HG03442 (cell line): ENCODE results near the gene OR7C1.
A peak's percentile ranks its signal among the peaks of the same experiment; 100 is the strongest.
"Not testable (repeated sequence)": the region's sequence is repeated elsewhere in the genome, so short reads cannot be mapped to it uniquely, and the experiment has no call there.

ENCODE experiments used
- ATAC-seq: cut with Tn5 transposase; IDR thresholded peaks from one replicate; pipeline ENCODE4 v1.9.1; 2021; ENCODE audit warnings: mild to moderate bottlenecking, moderate library complexity; ENCODE audit not compliant: unreplicated experiment

OR7C1 gene

DNA sequence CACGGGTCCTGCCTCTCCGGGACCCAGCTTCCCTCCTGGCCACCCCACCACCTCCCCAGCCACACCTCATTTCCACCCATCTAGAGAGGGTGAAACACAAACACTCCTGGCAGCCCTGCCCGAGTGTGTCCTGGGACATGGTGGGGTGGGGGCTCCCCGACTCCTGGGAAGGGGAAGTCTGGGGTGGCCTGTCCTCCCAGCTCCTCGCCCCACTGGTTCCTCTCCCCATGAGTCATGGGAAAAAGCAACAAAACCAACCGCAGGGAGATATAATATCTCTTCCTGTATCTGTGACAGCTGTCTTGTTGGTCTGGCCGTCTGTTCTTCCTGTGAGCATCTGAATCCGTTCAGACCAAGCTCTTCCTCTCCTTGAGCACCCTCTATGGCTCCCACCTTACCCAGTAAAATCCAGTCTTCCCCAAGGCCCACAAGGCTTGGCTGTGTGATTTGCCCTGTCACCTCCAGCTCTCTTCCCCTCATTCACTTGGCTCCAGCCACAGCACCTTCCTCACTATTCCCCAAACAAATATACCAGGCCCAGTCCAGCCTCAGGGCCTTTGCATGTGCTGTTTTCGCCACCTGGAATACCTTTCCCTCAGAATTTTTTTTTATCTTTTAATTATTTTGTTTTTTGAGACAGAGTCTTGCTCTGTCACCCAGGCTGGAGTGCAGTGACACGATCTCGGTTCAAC lies 49.7 kb downstream of the OR7C1 start:
- peak; percentile 41 for ATAC-seq

DNA sequence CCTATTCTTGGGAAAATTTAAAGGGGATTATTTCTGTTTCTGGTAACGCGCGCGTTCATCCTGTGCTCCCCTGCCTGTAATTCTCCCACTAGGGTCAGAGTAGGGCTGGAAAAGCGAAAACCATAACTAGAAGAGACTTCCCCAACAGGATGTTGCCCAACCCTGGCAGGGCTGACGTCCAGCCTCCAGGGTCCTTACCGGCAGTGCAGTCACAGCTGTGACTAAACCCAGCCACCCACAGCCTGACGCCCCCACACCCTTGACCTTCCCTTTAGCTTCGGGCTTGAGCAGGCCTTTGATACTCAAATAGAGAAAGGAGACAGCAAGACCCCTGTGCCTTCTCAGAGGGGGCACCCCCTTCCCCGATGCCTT lies 50.3 kb downstream of the OR7C1 start:
- peak; percentile 63 for ATAC-seq

DNA sequence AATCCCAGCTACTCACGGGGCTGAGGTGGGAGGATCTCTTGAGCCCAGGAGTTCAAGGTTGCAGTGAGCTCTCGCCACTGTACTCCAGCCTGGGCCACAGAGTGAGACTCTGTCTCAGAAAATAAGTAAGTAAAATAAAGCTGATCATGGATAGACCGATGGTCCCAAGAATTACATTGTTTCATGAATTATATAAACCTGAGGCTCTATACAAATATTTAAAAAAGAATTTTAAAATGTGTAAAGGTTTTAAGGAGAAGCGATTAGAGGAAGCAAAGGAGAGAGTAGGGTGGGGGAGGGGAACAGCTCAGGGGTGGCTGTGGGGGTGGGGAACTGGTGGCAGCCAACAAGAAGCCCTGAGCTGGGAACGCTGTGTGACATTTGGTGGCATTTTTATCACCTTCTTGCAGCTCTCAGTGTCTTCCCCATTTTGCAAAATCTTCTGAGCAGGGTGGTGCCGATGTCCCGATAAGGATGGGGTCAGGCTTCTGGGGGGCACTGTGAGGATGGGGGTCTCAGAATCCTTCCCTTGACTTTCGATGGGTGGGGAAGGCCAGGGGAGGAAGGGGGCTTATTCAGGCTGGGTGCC lies 51.5 kb downstream of the OR7C1 start:
- ATAC-seq = not testable (repeated sequence)

DNA sequence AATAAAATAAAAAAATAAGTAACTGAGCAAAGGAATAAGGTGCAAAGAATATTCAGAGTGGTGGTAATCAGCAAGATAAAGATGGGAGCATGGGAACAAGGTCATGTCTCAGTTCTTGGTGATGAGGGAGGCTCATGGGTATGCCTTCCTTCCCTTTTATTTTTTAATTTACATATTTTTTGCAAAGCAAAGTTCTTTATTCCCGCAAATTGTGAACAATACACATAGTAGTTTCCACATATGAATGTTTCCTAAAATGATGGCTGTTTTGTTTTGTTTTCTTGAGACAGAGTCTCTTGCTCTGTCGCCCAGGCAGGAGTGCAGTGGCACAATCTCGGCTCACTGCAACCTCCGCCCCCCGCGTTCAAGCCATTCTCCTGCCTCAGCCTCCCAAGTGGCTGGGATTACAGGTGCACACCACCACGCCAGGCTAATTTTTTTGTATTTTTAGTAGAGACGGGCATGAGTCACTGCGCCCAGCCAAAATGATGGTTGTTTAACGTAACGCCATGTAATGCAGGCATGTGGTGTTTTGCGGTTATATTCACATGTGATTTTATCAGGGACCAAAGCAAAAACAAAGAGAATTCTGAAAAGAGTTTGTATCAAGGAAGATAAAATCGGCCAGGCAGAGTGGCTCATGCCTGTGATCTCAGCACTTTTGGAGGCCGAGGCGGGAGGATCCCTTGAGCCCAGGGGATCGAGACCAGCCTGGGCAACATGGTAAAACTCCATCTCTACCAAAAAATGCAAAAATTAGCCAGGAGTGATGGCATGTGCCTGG lies 52.2 kb downstream of the OR7C1 start:
- no peak for ATAC-seq

DNA sequence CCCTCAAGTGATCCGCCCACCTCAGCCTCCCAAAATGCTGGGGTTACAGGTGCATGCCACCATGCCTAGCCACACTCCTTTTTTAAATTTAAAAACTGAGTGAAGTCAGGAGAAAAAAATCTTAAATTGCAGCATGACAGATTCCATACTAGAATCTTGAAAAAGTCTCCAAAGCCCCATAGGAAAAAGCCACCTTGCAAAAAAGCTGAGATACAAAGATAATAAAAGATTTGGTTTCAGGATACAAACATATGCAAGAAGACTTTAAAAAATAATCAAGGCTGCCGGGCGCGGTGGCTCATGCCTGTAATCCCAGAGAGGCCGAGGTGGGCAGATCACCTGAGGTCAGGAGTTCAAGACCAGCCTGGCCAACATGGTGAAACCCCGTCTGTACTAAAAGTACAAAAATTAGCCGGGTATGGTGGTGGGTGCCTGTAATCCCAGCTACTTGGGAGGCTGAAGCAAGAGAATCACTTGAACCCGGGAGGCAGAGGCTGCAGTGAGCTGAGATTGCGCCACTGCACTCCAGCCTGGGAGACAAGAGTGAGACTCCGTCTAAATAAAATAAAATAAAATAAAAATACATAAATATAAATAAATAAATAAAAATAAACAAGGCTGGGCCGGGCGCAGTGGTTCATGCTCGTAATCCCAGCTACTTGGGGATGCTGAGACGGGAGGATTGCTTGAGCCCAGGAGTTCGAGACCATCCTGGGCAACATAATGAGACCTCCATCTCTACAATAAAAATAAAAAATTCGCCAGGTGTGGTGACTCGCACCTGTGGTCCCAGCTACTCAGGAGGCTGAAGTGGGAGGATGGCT lies 53.1 kb downstream of the OR7C1 start:
- not testable (repeated sequence) for ATAC-seq

DNA sequence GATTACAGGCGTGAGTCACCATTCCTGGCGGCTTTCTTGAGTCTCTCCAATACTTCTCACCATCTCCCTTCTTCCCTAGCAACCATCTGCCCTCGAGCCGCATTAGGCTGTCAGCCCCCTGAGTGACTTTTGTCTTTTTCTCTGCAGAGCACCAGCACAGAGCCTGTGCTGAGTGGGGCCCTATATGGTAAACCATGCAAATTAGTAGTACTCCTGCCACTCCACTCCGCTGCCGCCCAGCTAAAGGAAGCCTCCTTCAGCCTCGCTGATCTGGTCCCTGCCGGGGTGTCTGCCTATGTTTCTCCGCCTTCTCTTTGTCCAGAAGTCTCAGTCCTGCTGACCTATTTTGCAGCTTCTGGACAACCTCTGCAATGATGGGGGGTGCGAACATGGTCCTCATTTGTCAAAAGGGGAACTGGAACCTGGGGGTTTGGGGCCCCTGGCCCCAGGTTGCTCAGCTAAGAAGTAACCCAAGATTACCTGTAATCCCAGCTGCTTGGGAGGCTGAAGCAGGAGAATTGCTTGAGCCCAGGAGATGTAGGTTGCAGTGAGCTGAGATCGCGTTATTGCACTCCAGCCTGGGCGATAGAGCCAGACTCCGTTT lies 54.3 kb downstream of the OR7C1 start:
- not testable (repeated sequence) for ATAC-seq

DNA sequence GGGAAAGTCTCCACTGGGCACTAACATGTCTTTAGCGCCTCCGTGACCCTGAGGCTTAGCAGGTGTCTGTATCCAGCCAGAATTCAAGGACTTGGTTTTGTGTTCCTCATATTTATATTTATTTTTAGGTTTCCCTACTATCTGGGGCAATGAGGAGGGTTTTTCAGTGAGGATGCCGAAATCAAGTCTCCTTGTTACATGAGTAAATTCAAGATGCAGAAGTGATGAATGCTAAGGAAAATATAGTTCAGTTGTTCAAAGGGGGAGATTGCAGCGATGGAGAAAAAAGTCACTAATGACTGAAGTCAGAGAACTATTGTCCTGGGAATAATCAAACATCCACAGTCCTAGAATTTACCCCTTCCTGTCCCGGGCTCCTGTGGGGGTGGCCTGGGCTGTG lies 55.8 kb downstream of the OR7C1 start:
- ATAC-seq = no peak

DNA sequence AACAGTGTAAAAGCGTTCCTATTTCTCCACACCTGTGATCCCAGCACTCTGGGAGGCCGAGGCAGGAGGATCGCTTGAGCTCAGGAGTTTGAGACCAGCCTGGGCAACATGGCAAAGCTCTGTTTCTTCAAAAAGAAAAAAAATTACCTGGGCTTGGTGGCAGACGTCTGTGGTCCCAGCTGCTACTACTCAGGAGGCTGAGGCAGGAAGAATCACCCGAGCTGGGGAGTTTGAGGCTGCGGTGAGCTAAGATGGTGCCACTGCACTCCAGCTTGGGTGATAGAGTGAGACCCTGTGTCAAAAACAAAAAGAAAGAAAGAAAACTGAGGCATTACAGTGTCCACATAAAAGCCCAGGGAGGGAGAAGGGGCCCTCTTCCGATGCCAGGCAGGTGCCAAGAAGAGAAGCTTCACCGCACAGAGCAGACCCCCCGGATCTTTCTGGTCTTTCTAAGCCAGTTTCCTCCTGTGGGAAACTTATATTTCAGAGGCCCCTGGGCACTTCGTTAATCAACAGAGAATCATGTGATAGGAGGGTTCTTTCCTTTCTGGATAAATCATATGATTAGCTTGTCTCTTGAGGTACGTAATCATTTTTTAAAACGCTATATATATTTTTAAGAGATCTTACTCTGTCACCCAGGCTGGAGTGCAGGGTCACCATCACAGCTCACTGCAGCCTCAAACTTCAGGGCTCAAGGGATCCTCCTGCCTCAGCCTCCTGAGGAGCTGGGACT lies 56.7 kb downstream of the OR7C1 start, which contains the start of gene ADGRE2:
Gene ADGRE2 (minus strand): TSS at position 451 of the 736 bp plus-strand sequence. CDS start 1,804 bp downstream, outside the sequence.
- ATAC-seq = not testable (repeated sequence)

DNA sequence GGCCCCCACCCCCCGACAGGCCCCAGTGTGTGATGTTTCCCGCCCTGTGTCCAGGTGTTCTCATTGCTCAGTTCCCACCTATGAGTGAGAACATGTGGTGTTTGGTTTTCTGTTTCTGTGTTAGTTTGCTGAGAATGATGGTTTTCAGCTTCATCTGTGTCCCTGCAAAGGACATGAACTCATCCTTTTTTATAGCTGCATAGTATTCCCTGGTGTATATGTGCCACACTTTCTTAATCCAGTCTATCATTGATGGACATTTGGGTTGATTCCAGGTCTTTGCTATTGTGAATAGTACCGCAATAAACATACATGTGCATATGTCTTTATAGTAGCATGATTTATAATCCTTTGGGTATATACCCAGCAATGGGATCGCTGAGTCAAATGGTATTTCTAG lies 57.3 kb downstream of the OR7C1 start:
- not testable (repeated sequence) for ATAC-seq

DNA sequence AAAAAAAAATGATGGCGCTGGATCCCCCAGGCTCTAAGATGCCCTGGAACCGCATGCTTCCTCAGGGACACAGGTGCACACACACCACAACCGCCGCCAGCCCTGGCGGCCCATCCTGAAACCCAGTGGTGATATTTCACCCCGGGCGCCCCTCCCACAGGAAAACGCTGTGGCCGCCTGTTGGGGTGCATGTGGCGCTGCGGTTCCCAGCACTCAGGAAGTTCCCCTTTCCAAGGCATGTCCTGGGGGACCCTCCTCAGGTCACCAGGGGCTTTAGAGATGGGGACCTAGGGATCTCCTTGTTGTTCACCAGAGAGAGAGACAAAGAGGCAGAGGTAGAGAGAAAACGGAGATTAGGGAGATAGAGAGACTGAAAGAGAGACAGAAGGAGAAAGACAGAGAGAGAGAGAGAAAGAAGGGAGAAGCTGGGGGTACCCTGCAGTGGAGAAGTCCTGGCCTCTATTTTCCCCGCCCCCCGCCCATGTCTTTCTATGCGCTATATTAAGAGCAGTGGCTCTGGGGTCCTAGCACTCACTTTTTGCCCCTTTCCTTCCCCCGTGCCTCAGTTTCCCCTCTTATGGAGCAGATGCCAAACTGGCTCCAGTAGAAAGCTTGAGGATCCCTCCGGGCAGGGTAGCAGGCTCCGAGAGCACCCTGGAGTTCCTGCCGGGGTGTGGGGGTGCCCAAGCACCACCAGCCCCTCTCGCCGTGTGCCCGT lies 59.0 kb downstream of the OR7C1 start:
- no peak for ATAC-seq

DNA sequence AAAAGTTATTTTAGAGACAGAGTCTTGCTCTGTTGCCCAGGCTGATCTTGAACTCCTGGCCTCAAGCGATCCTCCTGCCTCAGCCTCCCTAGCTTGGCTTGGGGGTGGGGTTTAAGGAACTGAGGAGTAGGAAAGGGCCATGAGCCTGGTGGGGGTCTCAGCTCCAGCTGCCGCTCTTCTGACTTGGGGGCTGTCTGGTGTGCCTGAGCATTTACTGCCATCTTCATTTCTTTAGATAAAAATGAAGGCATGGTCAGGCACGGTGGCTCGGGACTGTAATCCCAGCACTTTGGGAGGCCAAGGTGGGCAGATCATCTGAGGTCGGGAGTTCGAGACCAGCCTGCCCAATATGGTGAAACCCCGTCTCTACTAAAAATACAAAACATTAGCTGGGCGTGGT lies 59.7 kb downstream of the OR7C1 start:
- not testable (repeated sequence) for ATAC-seq

DNA sequence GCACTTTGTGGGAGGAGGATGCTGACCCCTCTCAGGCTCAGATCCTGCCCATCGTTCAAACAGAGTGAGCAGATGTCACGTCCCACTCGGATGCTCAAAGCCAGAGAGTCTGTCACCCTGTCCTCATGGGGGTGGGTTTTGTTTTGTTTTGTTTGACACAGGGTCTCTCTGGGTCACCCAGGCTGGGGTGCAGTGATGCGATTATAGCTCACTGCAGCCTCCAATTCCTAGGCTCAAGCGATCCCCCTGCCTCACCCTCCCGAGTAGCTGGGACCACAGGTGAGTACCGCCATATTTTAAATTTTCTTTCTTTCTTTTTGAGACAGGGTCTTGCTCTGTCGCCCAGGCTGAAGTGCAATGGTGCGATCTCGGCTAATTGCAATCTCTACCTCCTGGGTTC lies 60.6 kb downstream of the OR7C1 start:
- no peak for ATAC-seq

DNA sequence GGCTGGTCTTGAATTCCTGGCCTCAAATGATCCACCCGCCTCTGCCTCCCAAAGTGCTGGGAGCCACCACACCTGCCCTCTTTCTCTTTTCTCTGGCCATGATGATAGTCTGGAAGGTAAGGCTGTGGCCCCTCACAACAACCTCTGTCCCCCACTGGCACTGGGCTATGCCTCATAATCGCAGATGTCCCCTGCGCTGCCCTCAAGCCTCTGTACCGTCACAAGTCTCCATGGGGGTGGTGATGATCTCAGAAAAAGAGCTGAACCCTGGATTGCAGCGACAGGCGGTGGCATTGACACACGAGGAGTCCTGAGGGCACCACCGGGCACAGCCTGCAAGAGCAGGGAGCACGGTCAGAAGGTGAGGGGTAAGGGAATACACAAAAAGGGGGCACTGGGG lies 61.3 kb downstream of the OR7C1 start:
- not testable (repeated sequence) for ATAC-seq

DNA sequence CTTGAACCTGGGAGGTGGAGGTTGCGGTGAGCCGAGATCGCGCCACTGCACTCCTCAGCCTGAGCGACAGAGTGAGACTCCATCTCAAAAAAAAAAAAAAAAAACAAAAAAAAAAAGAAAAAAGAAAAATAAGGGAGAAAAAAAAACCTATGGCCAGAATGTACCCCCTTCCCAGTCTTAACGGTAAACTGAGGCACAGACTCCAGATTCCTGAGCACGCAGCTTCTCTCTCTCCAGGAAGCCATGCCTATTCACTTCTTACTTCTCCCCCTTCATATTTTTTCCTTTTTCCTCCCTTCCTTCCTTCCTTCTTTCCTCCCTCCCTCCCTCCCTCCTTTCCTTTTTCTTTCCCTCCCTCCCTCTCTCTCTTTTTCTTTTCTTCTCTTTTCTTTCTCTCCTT lies 62.0 kb downstream of the OR7C1 start:
- no peak for ATAC-seq

DNA sequence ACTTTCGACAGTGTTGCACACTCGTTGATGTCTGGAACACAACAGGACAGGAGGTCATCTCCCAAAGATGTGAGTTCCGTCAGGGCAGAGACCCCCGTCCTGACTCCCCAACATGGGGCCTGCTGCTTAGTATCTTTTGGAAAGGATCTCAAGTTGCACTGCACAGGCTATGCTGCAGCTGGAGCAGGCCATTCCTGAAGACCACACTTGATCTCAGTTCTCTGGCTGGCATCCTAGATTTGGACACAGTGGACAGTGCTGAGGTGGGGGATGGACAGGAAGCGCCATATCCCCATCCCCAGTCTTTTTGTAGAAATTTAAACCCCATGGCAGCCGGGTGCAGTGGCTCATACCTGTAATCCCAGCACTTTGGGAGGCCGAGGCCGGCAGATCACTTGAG lies 62.5 kb downstream of the OR7C1 start:
- no peak for ATAC-seq

DNA sequence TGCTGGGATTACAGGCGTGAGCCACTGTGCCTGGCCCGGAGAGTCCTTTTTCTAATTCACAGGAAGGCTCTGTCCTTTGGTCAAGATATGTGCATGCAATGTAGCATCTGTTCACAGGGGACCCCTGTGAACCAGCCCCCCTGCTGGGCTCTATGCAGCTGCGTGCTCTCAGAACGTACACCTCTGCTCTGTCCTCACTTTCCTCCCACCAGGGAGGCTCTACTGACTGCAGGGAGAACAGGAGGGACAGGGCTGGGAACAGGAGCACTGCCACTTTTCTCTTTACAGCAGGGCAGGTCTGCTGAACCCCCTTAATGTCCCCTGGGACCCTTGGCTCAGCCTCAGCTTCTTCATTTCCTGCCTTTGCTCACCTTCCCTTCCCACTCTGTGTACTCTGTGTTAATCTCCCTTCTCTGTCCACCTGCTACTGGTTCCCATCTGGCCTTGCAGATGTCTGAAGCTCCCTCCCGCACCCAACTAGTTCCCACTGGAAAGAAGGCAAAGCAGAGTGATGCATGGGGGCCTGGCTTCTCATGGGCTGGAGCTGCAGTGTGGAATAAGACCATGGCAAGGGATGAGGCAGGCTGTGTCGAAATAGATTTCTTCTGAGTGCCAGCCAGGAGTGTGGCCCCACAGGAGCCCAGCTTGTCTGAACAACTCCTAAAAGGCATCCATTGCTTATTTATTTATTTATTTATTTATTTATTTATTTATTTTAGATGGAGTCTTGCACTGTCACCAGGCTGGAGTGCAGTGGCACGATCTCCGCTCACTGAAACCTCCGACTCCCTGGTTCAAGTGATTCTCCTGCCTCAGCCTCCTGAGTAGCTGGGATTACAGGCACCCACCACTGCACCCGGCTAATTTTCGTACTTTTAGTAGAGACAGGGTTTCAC lies 63.8 kb downstream of the OR7C1 start:
- no peak for ATAC-seq

DNA sequence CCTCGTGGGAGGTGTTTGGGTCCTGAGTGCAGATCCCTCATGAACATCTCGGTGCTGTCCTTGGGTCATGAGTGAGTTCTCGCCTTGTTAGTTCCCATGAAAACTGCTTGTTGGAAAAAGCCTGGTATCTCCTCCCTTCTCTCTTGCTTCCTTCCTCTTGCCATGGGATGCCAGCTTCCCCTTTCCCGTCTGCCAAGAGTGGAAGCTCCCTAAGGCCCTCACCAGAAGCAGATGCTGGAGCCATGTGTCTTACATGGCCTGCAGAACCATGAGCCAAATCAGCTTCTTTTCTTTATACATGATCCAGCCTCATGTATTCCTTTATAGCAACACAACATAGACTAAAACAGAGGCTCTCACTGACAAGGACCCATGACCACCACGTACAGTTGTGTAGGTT lies 64.8 kb downstream of the OR7C1 start:
- ATAC-seq = no peak

DNA sequence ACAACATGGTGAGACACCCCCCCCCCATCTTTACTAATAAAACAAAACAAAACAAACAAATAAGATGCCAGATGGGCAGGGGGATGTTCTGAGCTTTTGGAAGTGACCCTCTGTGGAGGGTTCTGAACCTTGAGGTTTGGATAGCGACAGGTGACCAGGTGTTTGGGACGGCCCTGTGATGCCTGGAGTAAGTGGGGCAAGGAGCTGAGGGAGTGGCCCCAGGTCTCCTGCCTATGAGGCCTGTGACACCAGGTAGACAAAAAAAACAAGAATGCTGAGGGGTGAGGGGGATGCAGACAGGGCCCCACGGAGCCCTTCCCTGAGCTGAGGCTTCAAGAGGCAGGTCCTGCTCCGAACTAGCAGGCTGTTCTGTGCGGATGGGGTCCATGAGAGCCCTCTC lies 65.8 kb downstream of the OR7C1 start:
- ATAC-seq = no peak
